WERI-Rb-1 (cell line): ENCODE results near the gene BRIP1.

Experiments
- DNase-seq: peaks from one replicate; pipeline ENCODE4 v3.0.0-alpha.2; 2020
- H3K27ac ChIP-seq: fragments of 250-450 bp; sonication (Bioruptor Pico); 2 replicates; pipeline ENCODE4 v1.5.1; 2020; ENCODE audit warnings: mild to moderate bottlenecking, moderate library complexity
- H3K27me3 ChIP-seq: fragments of 250-450 bp; sonication (Bioruptor Pico); 2 replicates; pipeline ENCODE4 v1.5.1; 2021; ENCODE audit warnings: mild to moderate bottlenecking, low read depth, moderate library complexity; ENCODE audit not compliant: insufficient read depth, severe bottlenecking
- H3K36me3 ChIP-seq: fragments of 250-450 bp; sonication (Bioruptor Pico); 2 replicates; pipeline ENCODE4 v1.5.1; 2020; ENCODE audit warnings: mild to moderate bottlenecking, moderate library complexity
- H3K4me3 ChIP-seq: 2 replicates; pipeline ENCODE4 v1.5.1; 2011; ENCODE audit warnings: low read depth, mild to moderate bottlenecking, control low read depth, low read length
- H3K9me3 ChIP-seq: fragments of 250-450 bp; sonication (Bioruptor Pico); 2 replicates; pipeline ENCODE4 v1.5.1; 2021; ENCODE audit warnings: mild to moderate bottlenecking, moderate library complexity; ENCODE audit not compliant: severe bottlenecking
- CTCF ChIP-seq: IDR thresholded peaks from 2 replicates; pipeline ENCODE4 v1.5.1; 2011; ENCODE audit warnings: low read depth, mild to moderate bottlenecking, control low read depth, inconsistent platforms, low read length

Gene BRIP1

DNA sequence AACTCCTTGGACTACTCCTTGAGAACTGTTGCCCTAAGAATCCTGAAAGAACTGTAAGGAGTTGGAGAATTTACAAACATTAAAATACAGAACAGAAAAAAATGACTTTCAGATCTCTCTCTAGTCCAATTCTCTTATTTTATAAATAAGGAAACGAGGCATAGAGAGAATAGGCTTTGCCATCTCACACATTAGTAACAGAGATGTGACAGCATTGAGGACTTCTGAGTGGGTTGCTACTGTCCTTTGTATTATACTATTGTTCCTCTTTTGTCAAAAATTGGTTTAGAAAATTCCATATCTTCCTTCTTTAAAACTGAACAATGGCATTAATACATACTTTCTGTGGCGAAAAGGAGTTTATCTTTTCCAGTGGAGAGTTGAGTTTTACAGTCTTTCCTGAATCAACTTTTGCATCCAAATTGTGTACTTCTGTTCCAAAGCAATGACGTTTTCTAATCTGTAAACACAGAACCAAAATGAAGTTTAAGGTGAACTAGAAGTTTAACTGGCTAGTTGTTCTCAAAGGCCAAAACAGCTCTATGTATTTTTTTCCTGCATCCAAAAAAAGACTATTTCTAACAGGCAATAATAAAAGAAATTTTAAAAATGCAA is 16.5 kb downstream of the BRIP1 start:
- Histone ChIP-seq H3K9me3 (no peaks in the 10 kb centered on the region), H3K27ac (no peak overlapping the region), H3K4me3 (no peak overlapping the region), H3K27me3 (no peaks in the 10 kb centered on the region), H3K36me3 (peaks cover 90% of the 10 kb centered on the region)
- TF ChIP-seq CTCF = no peak
- DNase-seq = no peak

GRCh38 chr17:61846088-61846487 is 17.2 kb downstream of the BRIP1 start:
- no peak for TF ChIP-seq CTCF
- no peak for DNase-seq
- Histone ChIP-seq H3K9me3 (no peaks in the 10 kb centered on the region), H3K4me3 (no peak overlapping the region), H3K27ac (no peak overlapping the region), H3K36me3 (peaks cover 90% of the 10 kb centered on the region), H3K27me3 (no peaks in the 10 kb centered on the region)

DNA sequence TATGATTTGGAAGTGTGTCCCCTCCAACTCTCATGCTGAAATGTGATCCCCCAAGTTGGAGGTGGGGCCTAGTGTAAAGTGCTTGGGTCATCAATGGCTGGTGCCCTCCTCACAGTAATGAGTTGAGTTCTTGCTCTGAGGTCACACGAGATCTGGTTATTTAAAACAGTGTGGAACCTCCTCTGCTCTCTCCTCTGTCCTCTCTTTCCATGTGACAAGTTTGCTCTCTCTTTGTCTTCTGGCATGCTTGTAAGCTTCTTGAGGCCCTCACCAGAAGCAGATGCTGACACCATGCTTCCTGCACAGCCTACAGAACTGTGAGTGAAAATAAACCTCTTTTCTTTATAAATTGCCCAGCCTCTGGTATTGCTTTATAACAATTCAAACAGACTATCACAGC is 19.9 kb downstream of the BRIP1 start:
- no peak for TF ChIP-seq CTCF
- Histone ChIP-seq H3K27me3 (no peaks in the 10 kb centered on the region), H3K4me3 (no peak overlapping the region), H3K9me3 (no peaks in the 10 kb centered on the region), H3K36me3 (peaks cover 77% of the 10 kb centered on the region), H3K27ac (no peak overlapping the region)
- no peak for DNase-seq

DNA sequence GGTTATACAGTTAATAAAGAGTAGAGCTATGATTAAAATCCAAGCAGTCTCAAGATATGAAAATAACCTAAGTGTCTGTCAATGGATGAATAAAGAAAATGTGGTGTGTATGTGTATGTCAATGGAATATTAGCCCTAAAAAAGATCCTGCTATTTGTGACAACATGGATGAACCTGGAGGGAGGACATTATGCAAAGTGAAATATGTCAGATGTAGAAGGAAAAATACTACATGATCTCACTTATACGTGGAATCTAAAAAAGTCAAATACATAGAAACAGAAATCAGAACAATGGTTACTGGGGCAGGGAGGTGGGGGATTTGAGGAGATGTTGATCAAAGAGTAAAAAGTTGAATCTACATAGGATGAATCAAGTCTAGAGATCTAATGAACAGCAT is 20.4 kb downstream of the BRIP1 start:
- Histone ChIP-seq H3K36me3 (peaks cover 74% of the 10 kb centered on the region), H3K27me3 (no peaks in the 10 kb centered on the region), H3K27ac (no peak overlapping the region), H3K9me3 (no peaks in the 10 kb centered on the region), H3K4me3 (no peak overlapping the region)
- no peak for DNase-seq
- no peak for TF ChIP-seq CTCF

DNA sequence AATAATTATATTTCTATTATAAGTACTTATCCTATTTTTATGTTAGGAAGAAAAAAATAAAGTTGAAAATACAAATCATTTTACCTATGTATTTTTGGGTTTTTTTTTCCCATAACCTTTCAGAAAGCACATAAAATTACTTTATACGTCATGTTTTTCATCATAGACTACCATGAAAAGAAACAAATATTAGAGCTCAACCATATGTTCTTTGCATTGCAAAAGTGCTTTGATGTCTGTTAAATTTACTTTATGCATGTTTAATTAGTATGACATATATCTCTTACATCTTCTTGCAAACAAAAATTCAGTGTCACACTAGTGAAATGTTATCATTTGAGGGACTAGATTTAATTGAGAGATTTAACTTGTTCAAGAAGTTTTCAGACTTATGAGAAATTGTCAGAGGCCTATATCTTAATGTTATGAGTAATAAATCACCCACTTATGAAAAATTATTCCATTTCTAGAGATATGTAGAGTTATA is 24.0 kb downstream of the BRIP1 start:
- Histone ChIP-seq H3K4me3 (no peak overlapping the region), H3K9me3 (no peaks in the 10 kb centered on the region), H3K36me3 (peaks cover 57% of the 10 kb centered on the region), H3K27ac (no peak overlapping the region), H3K27me3 (no peaks in the 10 kb centered on the region)
- DNase-seq = no peak
- TF ChIP-seq CTCF = no peak
